ENCODE measurements around the gene CUL1.
A peak's percentile ranks its signal among the peaks of the same experiment; 100 is the strongest.

The CUL1 gene

GRCh38 chr7:148698397-148699023, at the start of gene CUL1:
Gene CUL1 (plus strand): TSS chr7:148698903. CDS start chr7:148730123, 31,220 bp downstream.
- H3K4me1 ChIP-seq (ENCODE audit: insufficient read depth, low read length, severe bottlenecking): peaks cover 43% of the 10 kb centered on the region
- peak within 1 kb of the TSS; percentile 77; the same call in 1 of the 2 replicates for H2AFZ ChIP-seq (ENCODE audit: low read length)
- peaks cover 4% of the 10 kb centered on the region; the same call in 1 of the 2 replicates for H3F3A ChIP-seq (ENCODE audit: insufficient read depth, low read length)
- peak within 1 kb of the TSS; percentile 81 for H3K4me3 ChIP-seq (ENCODE audit: low read depth, low read length, poor library complexity, severe bottlenecking)
- H3K27me3 ChIP-seq (ENCODE audit: insufficient read depth, low read length): no peaks in the 10 kb centered on the region
- H3K36me3 ChIP-seq (ENCODE audit: insufficient read depth, low read length): no peaks in the 10 kb centered on the region; the same call in 1 of the 2 replicates
- peaks cover 6% of the 10 kb centered on the region; the same call in 1 of the 2 replicates for H4K20me1 ChIP-seq (ENCODE audit: insufficient read depth, low read length)
- H3K9me3 ChIP-seq (ENCODE audit: low read length): no peaks in the 10 kb centered on the region
- H3K9me2 ChIP-seq (ENCODE audit: low read depth, low read length): no peaks in the 10 kb centered on the region
- H3K27ac ChIP-seq (ENCODE audit: low read depth, low read length, poor library complexity, severe bottlenecking): peak within 1 kb of the TSS; percentile 18
- H3K4me2 ChIP-seq (ENCODE audit: low read length): peak within 1 kb of the TSS; percentile 93
- H3K79me2 ChIP-seq (ENCODE audit: insufficient read depth, low read length): peaks cover 37% of the 10 kb centered on the region
- peak within 1 kb of the TSS; percentile 90 for H3K9ac ChIP-seq (ENCODE audit: low read length)
- TF ChIP-seq, protein P1, sequence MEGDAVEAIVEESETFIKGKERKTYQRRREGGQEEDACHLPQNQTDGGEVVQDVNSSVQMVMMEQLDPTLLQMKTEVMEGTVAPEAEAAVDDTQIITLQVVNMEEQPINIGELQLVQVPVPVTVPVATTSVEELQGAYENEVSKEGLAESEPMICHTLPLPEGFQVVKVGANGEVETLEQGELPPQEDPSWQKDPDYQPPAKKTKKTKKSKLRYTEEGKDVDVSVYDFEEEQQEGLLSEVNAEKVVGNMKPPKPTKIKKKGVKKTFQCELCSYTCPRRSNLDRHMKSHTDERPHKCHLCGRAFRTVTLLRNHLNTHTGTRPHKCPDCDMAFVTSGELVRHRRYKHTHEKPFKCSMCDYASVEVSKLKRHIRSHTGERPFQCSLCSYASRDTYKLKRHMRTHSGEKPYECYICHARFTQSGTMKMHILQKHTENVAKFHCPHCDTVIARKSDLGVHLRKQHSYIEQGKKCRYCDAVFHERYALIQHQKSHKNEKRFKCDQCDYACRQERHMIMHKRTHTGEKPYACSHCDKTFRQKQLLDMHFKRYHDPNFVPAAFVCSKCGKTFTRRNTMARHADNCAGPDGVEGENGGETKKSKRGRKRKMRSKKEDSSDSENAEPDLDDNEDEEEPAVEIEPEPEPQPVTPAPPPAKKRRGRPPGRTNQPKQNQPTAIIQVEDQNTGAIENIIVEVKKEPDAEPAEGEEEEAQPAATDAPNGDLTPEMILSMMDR (IDR thresholded peaks at IDR 0.05; ENCODE audit: low read length): no peak
- TF ChIP-seq EZH2 (IDR thresholded peaks at IDR 0.05; ENCODE audit: borderline replicate concordance, low read length): no peak

DNA sequence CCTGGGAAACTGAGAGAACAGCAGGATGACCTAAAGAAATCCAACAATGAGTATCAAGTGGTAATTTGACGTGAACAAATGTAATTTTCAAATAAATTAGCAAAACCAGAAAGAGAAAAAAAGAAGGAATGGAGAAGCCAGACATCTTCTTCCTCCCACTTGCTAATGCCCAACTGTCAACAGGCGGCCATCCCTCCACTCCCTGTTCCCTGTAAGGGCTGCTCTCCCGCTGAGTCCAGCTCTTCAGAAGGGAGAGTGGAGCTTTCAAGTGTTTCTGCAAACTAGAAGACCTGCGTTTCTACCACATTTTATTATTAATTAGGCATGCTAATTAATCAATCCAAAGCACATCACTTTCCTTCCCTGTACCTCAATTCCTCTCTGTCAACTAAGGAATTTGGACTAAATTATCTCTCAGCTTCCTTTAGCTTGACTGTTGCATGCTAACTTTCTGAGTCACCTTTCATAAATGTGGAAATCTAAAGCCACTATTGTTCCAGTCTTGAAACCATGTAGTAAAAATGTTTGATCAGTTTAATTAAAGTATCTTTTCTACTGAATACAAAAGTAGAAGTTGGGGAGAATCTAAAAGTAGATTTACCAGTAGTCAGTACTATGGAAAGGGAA, 48.4 kb upstream of the CUL1 start:
- H3K9ac ChIP-seq (ENCODE audit: low read length): no peak overlapping the region
- H3K4me2 ChIP-seq (ENCODE audit: low read length): no peak overlapping the region
- H3K4me3 ChIP-seq (ENCODE audit: low read depth, low read length, poor library complexity, severe bottlenecking): no peak overlapping the region
- no peaks in the 10 kb centered on the region for H3F3A ChIP-seq (ENCODE audit: insufficient read depth, low read length)
- H3K36me3 ChIP-seq (ENCODE audit: insufficient read depth, low read length): no peaks in the 10 kb centered on the region
- H3K79me2 ChIP-seq (ENCODE audit: insufficient read depth, low read length): no peaks in the 10 kb centered on the region
- no peaks in the 10 kb centered on the region for H3K9me2 ChIP-seq (ENCODE audit: low read depth, low read length)
- no peaks in the 10 kb centered on the region; the same call in none of the 2 replicates for H3K27me3 ChIP-seq (ENCODE audit: insufficient read depth, low read length)
- no peaks in the 10 kb centered on the region for H4K20me1 ChIP-seq (ENCODE audit: insufficient read depth, low read length)
- no peak for TF ChIP-seq EZH2 (IDR thresholded peaks at IDR 0.05; ENCODE audit: borderline replicate concordance, low read length)
- TF ChIP-seq, protein P1 (IDR thresholded peaks at IDR 0.05; ENCODE audit: low read length): no peak
- H2AFZ ChIP-seq (ENCODE audit: low read length): no peak overlapping the region
- H3K4me1 ChIP-seq (ENCODE audit: insufficient read depth, low read length, severe bottlenecking): no peaks in the 10 kb centered on the region
- H3K27ac ChIP-seq (ENCODE audit: low read depth, low read length, poor library complexity, severe bottlenecking): no peak overlapping the region
- no peaks in the 10 kb centered on the region for H3K9me3 ChIP-seq (ENCODE audit: low read length)

GRCh38 chr7:148652773-148653172, 45.9 kb upstream of the CUL1 start:
- Histone ChIP-seq H3K27ac (ENCODE audit: low read depth, low read length, poor library complexity, severe bottlenecking) (no peak overlapping the region), H4K20me1 (ENCODE audit: insufficient read depth, low read length) (no peaks in the 10 kb centered on the region), H3K9me2 (ENCODE audit: low read depth, low read length) (no peaks in the 10 kb centered on the region), H3K9me3 (ENCODE audit: low read length) (no peaks in the 10 kb centered on the region), H3K4me2 (ENCODE audit: low read length) (no peak overlapping the region), H3F3A (ENCODE audit: insufficient read depth, low read length) (no peaks in the 10 kb centered on the region), H3K27me3 (ENCODE audit: insufficient read depth, low read length) (no peaks in the 10 kb centered on the region; the same call in 1 of the 2 replicates), H3K36me3 (ENCODE audit: insufficient read depth, low read length) (no peaks in the 10 kb centered on the region), H3K9ac (ENCODE audit: low read length) (no peak overlapping the region), H2AFZ (ENCODE audit: low read length) (no peak overlapping the region), H3K79me2 (ENCODE audit: insufficient read depth, low read length) (no peaks in the 10 kb centered on the region), H3K4me3 (ENCODE audit: low read depth, low read length, poor library complexity, severe bottlenecking) (no peak overlapping the region), H3K4me1 (ENCODE audit: insufficient read depth, low read length, severe bottlenecking) (no peaks in the 10 kb centered on the region)
- no peak for TF ChIP-seq EZH2 (IDR thresholded peaks at IDR 0.05; ENCODE audit: borderline replicate concordance, low read length)
- TF ChIP-seq, protein P1 (IDR thresholded peaks at IDR 0.05; ENCODE audit: low read length): no peak

Measured in OCI-LY1 (cell line).